HEK293 (cell line): Measurements from ENCODE around the gene LOX.
A peak's percentile ranks its signal among the peaks of the same experiment; 100 is the strongest.

Experiments
- CTCF ChIA-PET: fragments of 350-600 bp; formaldehyde crosslinking; extraction: SDS; loops from one replicate; lab custom pipeline; 2021; ENCODE audit warnings: antibody characterized with exemption; lab: Yijun Ruan, JAX
- POLR2A ChIA-PET: fragments of 300-600 bp; formaldehyde crosslinking; extraction: SDS; loops from one replicate; lab custom pipeline; 2020; ENCODE audit warnings: antibody characterized with exemption, inconsistent platforms; lab: Yijun Ruan, JAX
- H3K27ac ChIP-seq: fragments of 200-500 bp; sonication (Bioruptor generic); 2 replicates; pipeline ENCODE4 v1.5.1; 2014; ENCODE audit warnings: low read depth, low read length, control low read depth, inconsistent platforms; ENCODE audit errors: extremely low read depth
- H3K36me3 ChIP-seq, 2 experiments: fragments of 200-500 bp in 1 of 2; sonication (Bioruptor generic) in 1 of 2; 1 replicate in 1 of 2; 2 replicates in 1 of 2; pipeline ENCODE4 v1.5.1; 2014 to 2017; ENCODE audit warnings: inconsistent platforms in 2 of 2, low read length in 2 of 2; ENCODE audit not compliant: control insufficient read depth in 2 of 2, insufficient read depth in 1 of 2
- H3K4me1 ChIP-seq: fragments of 200-500 bp; sonication (Bioruptor generic); 2 replicates; pipeline ENCODE4 v1.5.1; 2014; ENCODE audit warnings: mild to moderate bottlenecking, low read length, inconsistent platforms; ENCODE audit not compliant: control insufficient read depth, insufficient read depth
- H3K4me3 ChIP-seq: 2 replicates; pipeline ENCODE4 v1.5.1; 2011; ENCODE audit warnings: low read depth, mild to moderate bottlenecking, control low read depth, low read length, moderate library complexity
- H3K9me3 ChIP-seq: fragments of 200-500 bp; sonication (Bioruptor generic); 2 replicates; pipeline ENCODE4 v1.5.1; 2014; ENCODE audit warnings: low read depth, low read length, inconsistent platforms; ENCODE audit not compliant: control insufficient read depth, insufficient read depth
- IKZF3 ChIP-seq: fragments of 450-650 bp; IDR thresholded peaks from 2 replicates; pipeline ENCODE4 v1.5.0; 2018; ENCODE audit warnings: missing biosample characterization, mild to moderate bottlenecking, missing genetic modification characterization, moderate library complexity
- KLF10 ChIP-seq: fragments of 450-650 bp; IDR thresholded peaks from 2 replicates; pipeline ENCODE4 v1.5.1; 2018; ENCODE audit warnings: missing biosample characterization, mild to moderate bottlenecking, missing genetic modification characterization
- KLF16 ChIP-seq: fragments of 450-650 bp; formaldehyde crosslinking; IDR thresholded peaks from 2 replicates; pipeline ENCODE4 v1.5.1; 2017; ENCODE audit warnings: missing biosample characterization, missing genetic modification characterization
- PATZ1 ChIP-seq: fragments of 450-650 bp; formaldehyde crosslinking; IDR thresholded peaks from 2 replicates; pipeline ENCODE4 v1.5.1; 2016; ENCODE audit warnings: missing biosample characterization, missing genetic modification characterization
- PRDM1 ChIP-seq: fragments of 450-650 bp; formaldehyde crosslinking; IDR thresholded peaks from 2 replicates; pipeline ENCODE4; 2016; ENCODE audit warnings: missing biosample characterization, missing genetic modification characterization
- PRDM10 ChIP-seq: fragments of 450-650 bp; formaldehyde crosslinking; IDR thresholded peaks from 2 replicates; pipeline ENCODE4 v1.5.1; 2016; ENCODE audit warnings: missing biosample characterization, missing genetic modification characterization
- SCRT2 ChIP-seq: fragments of 450-650 bp; formaldehyde crosslinking; IDR thresholded peaks from 2 replicates; pipeline ENCODE4 v1.5.1; 2016; ENCODE audit warnings: missing biosample characterization, missing genetic modification characterization
- SP7 ChIP-seq: fragments of 450-650 bp; formaldehyde crosslinking; IDR thresholded peaks from 2 replicates; pipeline ENCODE4 v1.5.1; 2016; ENCODE audit warnings: missing biosample characterization, missing genetic modification characterization
- TCF7L2 ChIP-seq: IDR thresholded peaks from 2 replicates; pipeline ENCODE4 v1.6.1; 2011; ENCODE audit warnings: low read depth, mild to moderate bottlenecking, inconsistent platforms, low read length, moderate library complexity, borderline replicate concordance
- ZBTB44 ChIP-seq: fragments of 450-650 bp; IDR thresholded peaks from 2 replicates; pipeline ENCODE4 v1.5.1; 2018; ENCODE audit warnings: missing biosample characterization, mild to moderate bottlenecking, missing genetic modification characterization
- ZFP41 ChIP-seq: fragments of 450-650 bp; formaldehyde crosslinking; IDR thresholded peaks from 2 replicates; pipeline ENCODE4 v1.5.1; 2016; ENCODE audit warnings: missing biosample characterization, missing genetic modification characterization, borderline replicate concordance
- ZNF10 ChIP-seq: fragments of 450-650 bp; formaldehyde crosslinking; IDR thresholded peaks from 2 replicates; pipeline ENCODE4 v1.5.1; 2017; ENCODE audit warnings: missing biosample characterization, missing genetic modification characterization
- ZNF112 ChIP-seq: fragments of 450-650 bp; formaldehyde crosslinking; IDR thresholded peaks from 2 replicates; pipeline ENCODE4 v1.5.0; 2017; ENCODE audit warnings: missing biosample characterization, missing genetic modification characterization
- ZNF223 ChIP-seq: fragments of 450-650 bp; formaldehyde crosslinking; IDR thresholded peaks from 2 replicates; pipeline ENCODE4 v1.5.1; 2016; ENCODE audit warnings: missing biosample characterization, missing genetic modification characterization
- ZNF266 ChIP-seq: fragments of 450-650 bp; formaldehyde crosslinking; IDR thresholded peaks from 2 replicates; pipeline ENCODE4 v1.5.1; 2016; ENCODE audit warnings: missing biosample characterization, missing genetic modification characterization, low read depth
- ZNF292 ChIP-seq: fragments of 450-650 bp; formaldehyde crosslinking; IDR thresholded peaks from 2 replicates; pipeline ENCODE4 v1.5.1; 2016; ENCODE audit warnings: low read depth, missing biosample characterization, missing genetic modification characterization, borderline replicate concordance
- ZNF366 ChIP-seq: fragments of 450-650 bp; formaldehyde crosslinking; conservative IDR thresholded peaks from 2 replicates; pipeline ENCODE4 v1.5.1; 2016; ENCODE audit warnings: missing biosample characterization, missing genetic modification characterization
- ZNF37A ChIP-seq: fragments of 450-650 bp; IDR thresholded peaks from 2 replicates; pipeline ENCODE4 v1.5.1; 2018; ENCODE audit warnings: missing biosample characterization, missing genetic modification characterization
- ZNF48 ChIP-seq: fragments of 450-650 bp; formaldehyde crosslinking; IDR thresholded peaks from 2 replicates; pipeline ENCODE4 v1.5.1; 2016; ENCODE audit warnings: missing biosample characterization, missing genetic modification characterization
- ZNF654 ChIP-seq: fragments of 450-650 bp; formaldehyde crosslinking; IDR thresholded peaks from 2 replicates; pipeline ENCODE4 v1.5.1; 2016; ENCODE audit warnings: low read depth, missing biosample characterization, missing genetic modification characterization
- ZNF677 ChIP-seq: fragments of 450-650 bp; IDR thresholded peaks from 2 replicates; pipeline ENCODE4 v1.5.0; 2018; ENCODE audit warnings: missing biosample characterization, mild to moderate bottlenecking, missing genetic modification characterization, moderate library complexity
- ZNF707 ChIP-seq: fragments of 450-650 bp; formaldehyde crosslinking; IDR thresholded peaks from 2 replicates; pipeline ENCODE4 v1.5.1; 2016; ENCODE audit warnings: missing biosample characterization, missing genetic modification characterization

LOX gene

GRCh38 chr5:122091936-122092600, 14.0 kb upstream of the LOX start:
- TF ChIP-seq PRDM1 (tag by site-specific recombination) (no peak), SCRT2 (tag by site-specific recombination) (no peak), IKZF3 (tag by site-specific recombination) (peak; percentile 50; the same call in 1 of the 2 replicates), ZNF10 (tag by site-specific recombination) (no peak), ZNF654 (tag by site-specific recombination) (peak; percentile 34; the same call in 1 of the 2 replicates)
- H3K27ac ChIP-seq: no peak overlapping the region
- no peaks in the 10 kb centered on the region for H3K4me1 ChIP-seq
- CTCF ChIA-PET: interaction anchor here (0.6 to 2.9 kb wide), 15 partner anchors 8 to 1276 kb away, joined by 3 to 21 read pairs (median 4); partner anchors contain the start of gene LOX
- no peak overlapping the region for H3K4me3 ChIP-seq
- POLR2A ChIA-PET: no interaction called here
- no peaks in the 10 kb centered on the region for H3K9me3 ChIP-seq
- H3K36me3 ChIP-seq: no peaks in the 10 kb centered on the region

- no peaks in the 10 kb centered on the region for H3K36me3 ChIP-seq
- no peak overlapping the region for H3K4me3 ChIP-seq
- ChIA-PET CTCF (interaction anchor here (0.6 to 2.6 kb wide), 2 partner anchors 13 to 1335 kb away, joined by 3 to 9 read pairs; no protein-coding TSS in a partner anchor), POLR2A (no interaction called here)
- H3K9me3 ChIP-seq: no peaks in the 10 kb centered on the region
- H3K4me1 ChIP-seq: no peaks in the 10 kb centered on the region
- H3K27ac ChIP-seq: no peak overlapping the region
- TF ChIP-seq SP7 (tag by site-specific recombination) (peak; percentile 58), ZNF37A (tag by site-specific recombination) (no peak), PRDM10 (tag by site-specific recombination) (no peak)
Observed at GRCh38 chr5:122089096-122090013, 11.3 kb upstream of the LOX start.

GRCh38 chr5:122085041-122085440, 7.0 kb upstream of the LOX start:
- ChIA-PET CTCF (interaction anchor here (0.6 to 1.2 kb wide), 4 partner anchors 8 to 482 kb away, joined by 3 to 4 read pairs (median 3); no protein-coding TSS in a partner anchor), POLR2A (no interaction called here)
- Histone ChIP-seq H3K4me1 (no peaks in the 10 kb centered on the region), H3K9me3 (no peaks in the 10 kb centered on the region), H3K36me3 (no peaks in the 10 kb centered on the region), H3K4me3 (no peak overlapping the region), H3K27ac (no peak overlapping the region)
- TF ChIP-seq ZNF707 (tag by site-specific recombination) (no peak), ZNF48 (tag by site-specific recombination) (no peak), ZNF223 (no peak), ZNF677 (no peak), ZNF112 (tag by site-specific recombination) (no peak), ZNF292 (tag by site-specific recombination) (no peak), ZFP41 (no peak), ZNF266 (no peak), ZBTB44 (tag by site-specific recombination) (no peak), TCF7L2 (no peak), ZNF366 (tag by site-specific recombination) (no peak), KLF10 (tag by site-specific recombination) (no peak), KLF16 (tag by site-specific recombination) (no peak), PATZ1 (no peak)
